GM19467 (cell line): Measurements from ENCODE around the gene VASP.
"Not testable (repeated sequence)": the region's sequence is repeated elsewhere in the genome, so short reads cannot be mapped to it uniquely, and the experiment has no call there.

ENCODE experiments used
- ATAC-seq: cut with Tn5 transposase; IDR thresholded peaks from one replicate; pipeline ENCODE4 v1.9.1; 2021; ENCODE audit warnings: mild to moderate bottlenecking, moderate library complexity; ENCODE audit not compliant: unreplicated experiment

The VASP gene

GRCh38 chr19:45496349-45496953 lies 10.8 kb upstream of the VASP start:
- ATAC-seq = no peak

- ATAC-seq = no peak
Measured at GRCh38 chr19:45497791-45498190, 9.5 kb upstream of the VASP start.

GRCh38 chr19:45498411-45499195 lies 8.7 kb upstream of the VASP start, which contains the start of gene PPM1N:
Gene PPM1N (plus strand): TSS chr19:45498443. CDS start chr19:45498473, 30 bp downstream.
- no peak for ATAC-seq

DNA sequence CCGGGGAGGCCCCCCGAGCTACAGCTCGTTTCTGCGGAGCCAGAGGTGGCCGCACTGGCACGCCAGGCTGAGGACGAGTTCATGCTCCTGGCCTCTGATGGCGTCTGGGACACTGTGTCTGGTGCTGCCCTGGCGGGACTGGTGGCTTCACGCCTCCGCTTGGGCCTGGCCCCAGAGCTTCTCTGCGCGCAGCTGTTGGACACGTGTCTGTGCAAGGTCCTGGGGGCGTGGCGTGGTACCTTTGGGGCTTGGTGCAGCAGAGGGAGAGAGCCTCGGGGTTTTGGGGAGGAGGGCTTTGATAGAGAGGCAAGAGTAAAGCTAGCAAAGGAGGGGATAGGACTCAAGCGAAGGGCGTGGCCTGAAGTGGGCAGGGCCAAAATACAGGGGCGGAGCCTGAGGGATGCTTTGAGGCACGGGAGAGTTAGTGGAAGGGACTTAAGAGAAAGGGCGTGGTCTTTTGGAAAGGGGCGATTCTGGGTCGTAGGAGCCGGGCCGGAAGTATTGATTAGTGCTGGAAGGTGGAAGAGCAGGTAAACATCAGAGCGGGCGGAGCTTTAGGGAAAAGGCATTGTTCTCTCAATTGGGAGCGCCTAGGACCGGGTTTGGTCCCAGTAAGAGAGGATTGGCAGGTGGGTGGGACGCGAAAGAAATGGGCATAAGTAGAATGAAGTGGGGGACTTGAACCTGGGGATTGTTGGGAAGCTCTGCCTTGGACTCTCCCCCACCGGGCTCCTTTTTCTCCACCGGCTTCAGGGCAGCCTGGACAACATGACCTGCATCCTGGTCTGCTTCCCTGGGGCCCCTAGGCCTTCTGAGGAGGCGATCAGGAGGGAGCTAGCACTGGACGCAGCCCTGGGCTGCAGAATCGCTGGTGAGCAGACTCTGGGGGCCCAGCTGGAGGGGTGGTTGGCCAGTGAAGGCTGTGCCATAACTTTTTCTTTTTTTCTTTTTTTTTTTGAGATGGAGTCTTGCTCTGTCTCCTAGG lies 7.8 kb upstream of the VASP start:
- ATAC-seq = no peak

- ATAC-seq = no peak
Measured at GRCh38 chr19:45500918-45501729, 6.2 kb upstream of the VASP start.

GRCh38 chr19:45501730-45502014 lies 5.6 kb upstream of the VASP start:
- ATAC-seq = no peak

GRCh38 chr19:45502111-45502510 lies 5.2 kb upstream of the VASP start:
- no peak for ATAC-seq

DNA sequence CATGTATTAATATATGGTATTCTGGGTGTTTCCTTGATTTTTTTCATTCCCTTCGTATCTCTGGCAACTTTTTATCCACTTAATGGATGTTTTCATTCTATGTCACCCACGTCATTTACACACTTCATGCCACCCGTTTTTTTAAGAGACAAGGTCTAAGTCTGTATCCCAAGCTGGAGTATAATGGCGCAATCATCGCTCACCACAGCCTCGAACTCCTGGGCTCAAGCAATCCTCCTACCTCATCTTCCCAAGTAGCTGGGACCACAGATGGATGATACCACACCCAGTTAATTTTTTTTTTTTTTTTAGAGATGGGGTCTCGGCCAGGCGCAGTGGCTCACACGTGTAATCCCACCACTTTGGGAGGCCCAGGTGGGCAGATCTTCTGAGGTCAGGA lies 3.4 kb upstream of the VASP start:
- ATAC-seq = no peak

GRCh38 chr19:45505151-45505995 lies 1.9 kb upstream of the VASP start:
- ATAC-seq = no peak

- no peak for ATAC-seq
Measured at GRCh38 chr19:45505996-45506245, 1.4 kb upstream of the VASP start.

- peak; percentile 55 for ATAC-seq
Measured at GRCh38 chr19:45506246-45506988, 862 bp upstream of the VASP start.

GRCh38 chr19:45507872-45508416 lies 665 bp downstream of the VASP start:
- ATAC-seq = no peak

GRCh38 chr19:45508417-45508860 lies 1.2 kb downstream of the VASP start:
- no peak for ATAC-seq

DNA sequence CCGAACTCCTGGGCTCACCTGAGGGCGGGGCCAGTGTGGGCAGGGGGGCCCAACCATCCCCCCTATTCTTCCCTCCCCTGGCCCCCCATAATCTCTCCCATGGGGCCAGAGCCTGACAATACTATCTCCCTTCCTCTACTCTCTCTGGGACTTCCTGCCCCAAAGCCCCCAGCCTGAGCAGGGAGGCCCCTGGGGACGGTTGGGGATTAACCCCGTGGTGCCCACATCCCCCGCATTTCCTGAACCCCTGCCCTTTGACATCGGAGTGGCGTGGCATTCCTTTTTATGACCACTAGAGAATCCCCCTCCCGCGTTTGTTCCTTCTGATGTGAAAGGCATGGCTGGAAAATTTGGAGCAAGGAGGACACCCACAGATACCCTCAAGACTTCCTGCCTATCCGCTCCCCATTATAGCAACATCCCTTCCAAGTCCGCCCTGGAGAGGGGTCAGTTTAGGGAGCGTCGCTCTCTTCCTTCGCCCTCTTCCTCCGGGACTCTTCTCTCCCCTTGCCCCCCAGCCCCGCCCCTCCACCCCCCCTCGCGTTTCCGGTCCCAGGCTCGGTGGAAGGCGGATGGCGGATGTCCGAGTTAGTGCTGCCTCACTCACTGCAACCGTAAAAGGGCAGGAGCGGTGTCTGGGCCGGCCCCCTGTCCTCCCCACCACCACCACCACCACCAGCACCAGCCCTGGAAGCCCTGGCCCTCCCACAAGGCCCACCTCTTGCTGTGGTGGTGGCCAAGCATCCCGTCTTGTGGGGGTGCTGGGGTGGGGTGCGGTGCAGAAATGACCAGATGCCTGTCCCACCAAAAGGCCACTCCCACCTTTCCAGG lies 1.8 kb downstream of the VASP start:
- ATAC-seq = no peak

GRCh38 chr19:45509692-45510015 lies 2.4 kb downstream of the VASP start:
- no peak for ATAC-seq

DNA sequence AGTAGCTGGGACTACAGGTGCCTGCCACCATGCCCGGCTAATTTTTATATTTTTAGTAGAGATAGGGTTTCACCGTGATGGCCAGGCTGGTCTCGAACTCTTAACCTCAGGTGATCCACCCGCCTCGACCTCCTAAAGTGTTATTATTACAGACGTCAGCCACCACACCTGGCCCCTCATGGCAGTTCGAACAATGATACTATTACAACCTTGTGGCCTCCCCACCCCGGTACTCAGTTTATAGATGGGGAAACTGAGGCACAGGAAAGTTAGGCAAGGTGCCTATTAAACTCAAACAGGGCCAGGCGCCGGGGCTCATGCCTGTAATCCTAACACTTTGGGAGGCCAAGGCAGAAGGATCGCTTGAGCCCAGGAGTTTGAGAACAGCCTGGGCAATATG lies 3.1 kb downstream of the VASP start:
- not testable (repeated sequence) for ATAC-seq

DNA sequence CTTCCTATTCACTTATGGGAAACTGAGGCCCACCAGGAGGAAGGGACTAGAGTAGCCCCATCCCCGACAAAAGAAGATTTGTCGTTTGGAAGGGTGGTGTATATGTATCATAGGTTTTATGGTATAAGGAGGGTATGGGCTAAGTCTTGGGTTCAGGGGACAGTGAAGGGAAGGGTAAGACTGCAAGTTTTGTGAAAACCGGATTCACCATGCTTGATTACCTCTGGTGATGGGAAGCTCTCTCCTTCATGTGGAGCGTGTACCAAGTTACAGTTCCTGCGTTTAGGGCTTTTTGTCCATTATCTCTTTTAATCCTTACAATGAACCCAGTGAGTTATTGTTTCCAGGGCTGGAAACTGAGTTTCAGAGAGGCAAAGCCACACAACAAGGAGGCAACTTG lies 3.8 kb downstream of the VASP start:
- ATAC-seq = no peak

GRCh38 chr19:45512881-45513483 lies 5.7 kb downstream of the VASP start:
- no peak for ATAC-seq
